Activated naive CD4-positive, alpha-beta T cell treated with anti-CD3 and anti-CD28 coated beads, Interleukin-2, amount 50 U/mL, for 72 hours (primary cell): ENCODE measurements around the gene GAS6. TPM values are rescaled to one million over a fixed set of nuclear protein-coding genes. Genes with fewer than 3 reads are reported as not detected.

Source experiments
- ATAC-seq, 2 donors: fragments of 150-1000 bp; cut with Tn5 transposase; 2 replicates each; pipeline ENCODE4 v1.10.0; 2021; ENCODE audit warnings: mild to moderate bottlenecking in 2 of 2, moderate library complexity in 2 of 2
- DNase-seq, 2 donors: peaks; one replicate each; pipeline ENCODE4 v3.0.0; 2021 to 2022; ENCODE audit warnings: low spot score in 2 of 2
- H3K27ac Mint-ChIP-seq, 2 donors: one replicate each; pipeline ENCODE4 v1.8.0; 2022; ENCODE audit warnings: mild to moderate bottlenecking in 2 of 2, mixed read lengths in 2 of 2
- H3K36me3 Mint-ChIP-seq, 2 donors: one replicate each; pipeline ENCODE4 v1.8.0; 2022; ENCODE audit warnings: mixed read lengths in 2 of 2
- H3K9me3 Mint-ChIP-seq, 2 donors: one replicate each; pipeline ENCODE4 v1.8.0; 2022; ENCODE audit warnings: mixed read lengths in 2 of 2
- total RNA-seq, 2 donors: library from RNA; stranded (reverse); gene quantifications; one replicate each; pipeline ENCODE4 v1.2.3, GENCODE V29; 2022

The GAS6 gene
- total RNA-seq, 2 donors from 2014 or later = 0.45 to 1.2 TPM

- Mint-ChIP-seq H3K9me3 (no peaks in the 10 kb centered on the region), H3K27ac (no peak overlapping the region), H3K36me3 (no peaks in the 10 kb centered on the region)
- no peak for ATAC-seq
- peak in 1 of 2 donors; percentile 47 for DNase-seq
These were observed 87.4 kb downstream of the GAS6 start for GRCh38 chr13:113776231-113777125.

GRCh38 chr13:113775451-113776145, 88.3 kb downstream of the GAS6 start:
- DNase-seq = peak in 1 of 2 donors; percentile 49
- Mint-ChIP-seq H3K36me3 (no peaks in the 10 kb centered on the region), H3K27ac (no peak overlapping the region), H3K9me3 (no peaks in the 10 kb centered on the region)
- ATAC-seq = no peak

- Mint-ChIP-seq H3K27ac (no peak overlapping the region), H3K9me3 (no peaks in the 10 kb centered on the region), H3K36me3 (no peaks in the 10 kb centered on the region)
- ATAC-seq = no peak
- peak in 1 of 2 donors; percentile 21 for DNase-seq
These were observed 89.4 kb downstream of the GAS6 start for GRCh38 chr13:113774177-113775107.

- Mint-ChIP-seq H3K27ac (no peak overlapping the region), H3K36me3 (no peaks in the 10 kb centered on the region), H3K9me3 (no peaks in the 10 kb centered on the region)
- DNase-seq = peak in 1 of 2 donors; percentile 9
- ATAC-seq = peak; percentile 66 to 73
These were observed 92.1 kb downstream of the GAS6 start for GRCh38 chr13:113771709-113772331.

GRCh38 chr13:113770937-113771336, 92.9 kb downstream of the GAS6 start:
- Mint-ChIP-seq H3K9me3 (no peaks in the 10 kb centered on the region), H3K27ac (no peak overlapping the region), H3K36me3 (no peaks in the 10 kb centered on the region)

More at GRCh38 chr13:113770937-113771336, 92.9 kb downstream of the GAS6 start:
- DNase-seq = peak in 1 of 2 donors; percentile 20
- ATAC-seq = no peak

Other genes starting within 250 kb of the GAS6 start
- not detected for gene ATP4B, start 205.9 kb downstream of the GAS6 start, total RNA-seq
- gene GRK1, start 196.9 kb downstream of the GAS6 start, total RNA-seq = under 1 TPM in 1 of 2 donors, not detected in 1; 0.23 TPM
- gene TMEM255B, start 104.8 kb downstream of the GAS6 start, total RNA-seq = 1 to 10 TPM; 1.8 to 2.9 TPM
- 1 to 10 TPM in 1 of 2 donors, under 1 TPM in 1; 0.61 to 3.6 TPM for gene C13orf46, start 110.0 kb upstream of the GAS6 start, total RNA-seq